Chondrocyte (in vitro differentiated cells): ENCODE data around the gene BIN1. TPM values are rescaled to one million over a fixed set of nuclear protein-coding genes. Genes with fewer than 3 reads are reported as not detected.

Source experiments
- DNase-seq: peaks from one replicate; pipeline ENCODE4 v3.0.0; 2021; ENCODE audit warnings: mixed read lengths, low spot score
- H3K27ac Mint-ChIP-seq: one replicate; pipeline ENCODE4 v1.8.0; 2021; ENCODE audit warnings: mild to moderate bottlenecking, moderate library complexity, mixed read lengths; ENCODE audit not compliant: unreplicated experiment
- H3K27me3 Mint-ChIP-seq: 2 replicates; pipeline ENCODE4 v1.8.0; 2021; ENCODE audit warnings: low read depth, mixed read lengths
- H3K36me3 Mint-ChIP-seq: 2 replicates; pipeline ENCODE4 v1.8.0; 2021; ENCODE audit warnings: low read depth, mixed read lengths
- H3K4me1 Mint-ChIP-seq: 2 replicates; pipeline ENCODE4 v1.8.0; 2021; ENCODE audit warnings: low read depth, mild to moderate bottlenecking, mixed read lengths
- H3K4me3 Mint-ChIP-seq: one replicate; pipeline ENCODE4 v1.8.0; 2021; ENCODE audit warnings: mild to moderate bottlenecking, moderate library complexity, mixed read lengths; ENCODE audit not compliant: unreplicated experiment
- H3K9me3 Mint-ChIP-seq: 2 replicates; pipeline ENCODE4 v1.8.0; 2021; ENCODE audit warnings: low read depth, mixed read lengths
- total RNA-seq: library from RNA; stranded (reverse); gene quantifications from 3 replicates; pipeline ENCODE4 v1.2.1, GENCODE V29; 2021
- TF ChIP-seq, protein P1 (sequence below): fragments of 200-600 bp; sonication (generic); IDR thresholded peaks from 2 replicates; pipeline ENCODE4 v1.5.0; 2021; ENCODE audit warnings: antibody characterized with exemption, mild to moderate bottlenecking, moderate library complexity

The BIN1 gene
- total RNA-seq, 1 donor from 2014 or later, result 64.0 TPM

GRCh38 chr2:127150996-127151395 is 44.0 kb upstream of the BIN1 start:
- TF ChIP-seq, protein P1, sequence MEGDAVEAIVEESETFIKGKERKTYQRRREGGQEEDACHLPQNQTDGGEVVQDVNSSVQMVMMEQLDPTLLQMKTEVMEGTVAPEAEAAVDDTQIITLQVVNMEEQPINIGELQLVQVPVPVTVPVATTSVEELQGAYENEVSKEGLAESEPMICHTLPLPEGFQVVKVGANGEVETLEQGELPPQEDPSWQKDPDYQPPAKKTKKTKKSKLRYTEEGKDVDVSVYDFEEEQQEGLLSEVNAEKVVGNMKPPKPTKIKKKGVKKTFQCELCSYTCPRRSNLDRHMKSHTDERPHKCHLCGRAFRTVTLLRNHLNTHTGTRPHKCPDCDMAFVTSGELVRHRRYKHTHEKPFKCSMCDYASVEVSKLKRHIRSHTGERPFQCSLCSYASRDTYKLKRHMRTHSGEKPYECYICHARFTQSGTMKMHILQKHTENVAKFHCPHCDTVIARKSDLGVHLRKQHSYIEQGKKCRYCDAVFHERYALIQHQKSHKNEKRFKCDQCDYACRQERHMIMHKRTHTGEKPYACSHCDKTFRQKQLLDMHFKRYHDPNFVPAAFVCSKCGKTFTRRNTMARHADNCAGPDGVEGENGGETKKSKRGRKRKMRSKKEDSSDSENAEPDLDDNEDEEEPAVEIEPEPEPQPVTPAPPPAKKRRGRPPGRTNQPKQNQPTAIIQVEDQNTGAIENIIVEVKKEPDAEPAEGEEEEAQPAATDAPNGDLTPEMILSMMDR, result no peak
- peaks cover 68% of the 10 kb centered on the region for H3K4me1 Mint-ChIP-seq
- H3K9me3 Mint-ChIP-seq, result peaks cover 6% of the 10 kb centered on the region
- DNase-seq, result no peak
- H3K27ac Mint-ChIP-seq, result no peak overlapping the region
- no peaks in the 10 kb centered on the region for H3K27me3 Mint-ChIP-seq
- peaks cover 3% of the 10 kb centered on the region for H3K36me3 Mint-ChIP-seq
- no peak overlapping the region for H3K4me3 Mint-ChIP-seq

DNA sequence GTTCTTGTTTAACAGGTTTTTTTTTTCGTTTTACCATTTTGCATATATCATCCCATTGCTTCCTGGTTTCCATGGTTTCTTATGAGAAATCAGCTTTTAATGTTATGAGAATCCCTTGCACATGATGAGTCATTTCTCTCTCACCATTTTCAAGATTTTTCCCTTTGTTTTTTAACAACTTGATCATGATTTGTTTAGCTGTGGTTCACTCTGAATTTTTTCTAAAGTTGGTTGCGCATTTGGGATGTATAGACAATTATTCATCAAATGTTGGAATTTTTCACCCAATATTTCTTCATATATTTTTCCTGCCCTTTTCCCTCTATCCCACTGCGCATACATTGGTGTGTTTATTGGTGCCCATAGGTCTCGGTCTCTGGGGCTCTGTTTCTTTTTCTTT is 42.4 kb upstream of the BIN1 start:
- Mint-ChIP-seq H3K9me3 (peaks cover 6% of the 10 kb centered on the region), H3K4me1 (peaks cover 68% of the 10 kb centered on the region), H3K27me3 (no peaks in the 10 kb centered on the region), H3K4me3 (no peak overlapping the region), H3K36me3 (peaks cover 3% of the 10 kb centered on the region), H3K27ac (peak overlapping the region; percentile 89)
- TF ChIP-seq, protein P1, result no peak
- no peak for DNase-seq

GRCh38 chr2:127146820-127147502 is 40.0 kb upstream of the BIN1 start:
- Mint-ChIP-seq H3K27ac (peak overlapping the region; percentile 90), H3K27me3 (no peaks in the 10 kb centered on the region), H3K4me3 (no peak overlapping the region), H3K9me3 (peaks cover 6% of the 10 kb centered on the region), H3K36me3 (peaks cover 3% of the 10 kb centered on the region), H3K4me1 (peaks cover 62% of the 10 kb centered on the region)
- TF ChIP-seq, protein P1, result no peak
- no peak for DNase-seq

DNA sequence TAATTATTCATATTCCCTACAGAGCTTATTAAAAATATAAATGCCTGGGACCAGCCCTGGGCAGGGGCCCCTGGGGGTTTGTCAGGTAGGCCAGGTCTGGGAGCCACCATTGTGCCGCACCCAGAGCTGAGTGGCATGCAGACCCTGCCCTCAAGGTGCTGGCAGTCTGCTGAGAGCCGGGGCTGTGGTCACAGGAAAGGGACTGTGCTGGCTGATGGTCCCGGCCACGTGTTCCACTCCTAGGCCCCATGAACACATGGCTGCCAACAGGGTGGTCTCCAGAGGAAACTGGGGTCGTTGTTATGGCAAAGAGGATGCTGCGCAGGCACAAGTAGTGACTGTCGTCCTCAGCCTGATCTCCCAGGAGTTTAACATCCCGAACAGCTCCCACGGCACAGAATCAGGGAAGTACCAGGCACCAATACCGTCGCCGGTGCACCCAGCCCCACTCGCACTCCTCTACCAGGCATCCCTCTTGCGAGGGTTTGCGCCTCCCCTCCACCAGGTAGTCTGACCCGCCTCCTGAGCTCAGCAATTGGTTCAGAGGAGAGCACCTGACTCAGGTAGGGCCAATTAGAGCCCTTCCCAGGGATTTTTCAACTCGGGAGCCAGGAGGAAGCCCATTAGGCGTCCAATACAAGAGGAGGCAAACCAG is 39.2 kb upstream of the BIN1 start:
- TF ChIP-seq, protein P1, result no peak
- H3K27ac Mint-ChIP-seq, result peak overlapping the region; percentile 97
- peaks cover 6% of the 10 kb centered on the region for H3K9me3 Mint-ChIP-seq
- H3K36me3 Mint-ChIP-seq, result peaks cover 3% of the 10 kb centered on the region
- peaks cover 62% of the 10 kb centered on the region for H3K4me1 Mint-ChIP-seq
- no peaks in the 10 kb centered on the region for H3K27me3 Mint-ChIP-seq
- no peak overlapping the region for H3K4me3 Mint-ChIP-seq
- no peak for DNase-seq

GRCh38 chr2:127145280-127145895 is 38.4 kb upstream of the BIN1 start:
- no peak for DNase-seq
- peak overlapping the region; percentile 97 for H3K27ac Mint-ChIP-seq
- peaks cover 2% of the 10 kb centered on the region for H3K36me3 Mint-ChIP-seq
- H3K27me3 Mint-ChIP-seq, result no peaks in the 10 kb centered on the region
- TF ChIP-seq, protein P1, result no peak
- H3K4me3 Mint-ChIP-seq, result no peak overlapping the region
- peaks cover 62% of the 10 kb centered on the region for H3K4me1 Mint-ChIP-seq
- peaks cover 2% of the 10 kb centered on the region for H3K9me3 Mint-ChIP-seq
